HG03025 (cell line): Measurements from ENCODE around the gene NDNF.

ENCODE experiments used
- ATAC-seq: cut with Tn5 transposase; IDR thresholded peaks from one replicate; pipeline ENCODE4 v1.9.1; 2021; ENCODE audit warnings: mild to moderate bottlenecking, moderate library complexity; ENCODE audit not compliant: unreplicated experiment, low FRiP score

The NDNF gene

GRCh38 chr4:121025540-121025939 is 46.8 kb downstream of the NDNF start:
- ATAC-seq: no peak

- ATAC-seq: no peak
Measured at GRCh38 chr4:121018543-121018942, 53.8 kb downstream of the NDNF start.

- ATAC-seq: no peak
Measured at GRCh38 chr4:121016611-121017010, 55.7 kb downstream of the NDNF start.

DNA sequence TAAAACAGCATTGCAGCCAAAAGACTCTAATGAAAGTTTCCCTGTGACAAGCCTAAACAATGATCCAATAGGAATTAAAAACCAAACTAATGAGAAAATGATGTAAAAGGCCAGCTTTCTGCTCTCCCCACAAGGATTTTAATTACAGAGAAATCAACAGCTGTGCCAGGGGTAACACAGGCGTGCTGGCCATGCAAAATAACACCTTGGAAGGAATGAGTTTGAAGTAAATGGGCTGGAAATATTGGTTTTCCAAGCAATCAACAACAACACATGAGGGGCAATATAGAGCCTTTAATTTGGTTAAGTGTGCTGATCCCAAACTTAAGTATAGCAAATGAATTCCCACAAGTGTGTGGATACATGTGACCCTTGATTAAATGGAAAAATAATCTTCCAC is 56.9 kb downstream of the NDNF start:
- ATAC-seq: no peak

DNA sequence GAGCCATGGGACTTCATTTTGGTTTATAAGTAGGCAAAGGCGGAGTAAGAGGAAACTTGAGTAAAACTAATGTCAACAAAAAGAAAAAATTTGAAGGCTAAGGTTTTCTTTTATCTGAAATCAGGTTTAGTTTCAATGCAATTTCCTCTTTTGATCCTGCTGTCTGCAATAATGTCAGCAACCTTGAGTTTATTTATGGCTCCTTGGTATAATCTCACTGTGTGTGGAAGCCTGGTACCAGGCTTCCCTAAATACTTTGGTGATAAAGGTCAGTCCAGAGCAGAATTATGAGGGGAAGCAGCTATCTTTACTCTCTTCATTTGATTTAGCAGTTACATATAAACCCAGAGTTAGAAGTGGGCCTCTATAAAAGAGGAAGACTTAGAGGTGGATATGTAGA is 57.8 kb downstream of the NDNF start:
- no peak for ATAC-seq

DNA sequence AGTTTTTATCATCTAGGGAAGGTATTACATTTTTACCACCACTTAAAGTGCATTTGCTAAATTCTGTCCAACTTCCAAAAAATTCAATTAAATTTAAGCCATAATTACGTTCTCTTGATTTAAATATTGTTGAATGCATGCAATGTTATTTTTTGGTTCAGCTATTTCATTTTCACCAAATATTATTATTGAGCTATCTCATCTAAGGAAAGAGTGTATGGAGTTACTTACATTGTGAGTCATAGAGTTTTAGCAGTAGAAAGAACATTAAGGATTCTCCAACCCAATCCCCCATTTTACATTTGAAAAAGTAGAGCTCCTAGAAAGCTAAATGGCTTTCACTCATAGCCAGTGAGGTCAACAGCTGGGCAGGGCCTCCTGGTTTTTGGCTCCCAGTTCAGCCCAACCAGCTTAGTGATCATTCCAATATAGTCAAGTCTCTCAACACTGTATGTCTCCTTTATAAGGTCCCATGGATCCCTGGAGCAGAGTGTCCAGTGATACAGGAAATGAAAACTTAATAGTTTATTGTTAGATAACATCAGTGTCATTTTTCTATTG is 60.5 kb downstream of the NDNF start:
- no peak for ATAC-seq

- ATAC-seq: no peak
Measured at GRCh38 chr4:121011138-121011537, 61.2 kb downstream of the NDNF start.

DNA sequence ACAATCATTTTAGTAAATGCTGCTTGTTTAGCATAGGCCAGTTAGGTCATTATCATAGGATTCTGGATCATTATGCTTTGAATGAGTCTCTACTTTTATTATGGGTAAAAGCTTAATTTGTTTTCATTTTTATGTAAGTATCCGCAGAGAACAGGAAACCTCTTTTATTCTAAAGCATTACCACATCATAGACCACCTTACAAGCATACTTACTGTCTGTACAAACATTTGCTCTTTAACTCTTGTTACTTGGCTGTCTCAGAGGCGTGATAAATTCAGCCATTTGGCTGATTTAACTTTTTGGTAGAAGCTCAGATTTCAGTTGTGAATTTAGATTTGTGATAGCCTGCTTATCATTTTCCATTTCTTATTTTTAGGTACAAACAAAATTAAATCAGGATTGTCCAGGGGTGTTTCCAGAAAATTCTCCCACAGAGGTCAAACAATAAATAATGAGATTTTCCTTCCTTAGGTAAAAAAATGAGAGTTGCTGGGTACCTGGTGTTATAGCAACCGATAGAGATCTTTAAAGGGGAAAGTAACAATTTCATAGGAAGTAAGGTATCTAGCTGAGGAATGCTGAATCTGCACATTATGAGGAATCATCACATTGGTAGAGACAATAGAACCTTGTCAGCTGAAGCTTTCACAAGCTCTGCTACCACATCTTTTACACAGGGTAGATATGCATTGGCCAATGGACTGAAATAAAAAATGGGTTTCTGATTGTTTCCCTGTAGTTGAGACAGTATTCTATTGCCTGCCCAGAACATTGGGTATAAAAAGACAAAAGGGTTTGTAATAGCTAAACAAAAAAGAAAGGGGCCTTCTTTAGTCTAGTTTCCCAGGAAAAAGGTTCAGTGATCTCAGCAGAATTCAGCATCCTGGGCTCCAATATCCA is 62.5 kb downstream of the NDNF start:
- ATAC-seq: no peak

GRCh38 chr4:121007660-121008059 is 64.7 kb downstream of the NDNF start:
- no peak for ATAC-seq

- no peak for ATAC-seq
Measured at GRCh38 chr4:121003863-121004262, 68.5 kb downstream of the NDNF start.

- no peak for ATAC-seq
Measured at GRCh38 chr4:120995266-120996010, 76.9 kb downstream of the NDNF start.

- ATAC-seq: no peak
Measured at GRCh38 chr4:120994521-120994920, 77.8 kb downstream of the NDNF start.

DNA sequence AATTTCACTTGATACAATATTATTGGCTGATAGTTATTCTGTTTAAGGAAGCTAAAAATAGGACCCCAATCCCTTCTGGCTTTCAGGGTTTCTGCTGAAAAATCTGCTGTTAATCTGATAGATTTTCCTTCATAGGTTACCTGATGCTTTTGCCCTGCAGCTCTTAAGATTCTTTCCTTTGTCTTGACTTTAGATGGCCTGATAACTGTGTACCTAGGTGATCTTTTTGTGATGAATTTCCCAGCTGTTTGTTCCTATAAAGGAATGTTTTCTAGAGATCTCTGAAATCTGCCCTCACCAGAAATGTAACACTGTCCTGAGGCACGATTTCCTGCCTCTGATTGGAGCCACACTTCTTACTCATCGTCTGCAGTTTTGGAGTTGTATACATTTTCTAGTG is 80.5 kb downstream of the NDNF start:
- ATAC-seq: no peak

- no peak for ATAC-seq
Measured at GRCh38 chr4:120990246-120990645, 82.1 kb downstream of the NDNF start.
